ENCODE results near the gene TTYH3.
"Not testable (repeated sequence)": the region's sequence is repeated elsewhere in the genome, so short reads cannot be mapped to it uniquely, and the experiment has no call there.

- TF ChIP-seq EZH2 (IDR thresholded peaks at IDR 0.05; ENCODE audit: low read depth, low read length, severe bottlenecking); SUZ12 (IDR thresholded peaks at IDR 0.05; ENCODE audit: low read length): not testable (repeated sequence)
These were observed 47.6 kb downstream of the TTYH3 start for GRCh38 chr7:2679135-2680127.

All from H1 (cell line).